Measurements from ENCODE around the gene SCMH1. TPM values are rescaled to one million over a fixed set of nuclear protein-coding genes. Genes with fewer than 3 reads are reported as not detected.

SCMH1 gene
- total RNA-seq, 1 experiment from 2014 or later = 16.5 TPM

DNA sequence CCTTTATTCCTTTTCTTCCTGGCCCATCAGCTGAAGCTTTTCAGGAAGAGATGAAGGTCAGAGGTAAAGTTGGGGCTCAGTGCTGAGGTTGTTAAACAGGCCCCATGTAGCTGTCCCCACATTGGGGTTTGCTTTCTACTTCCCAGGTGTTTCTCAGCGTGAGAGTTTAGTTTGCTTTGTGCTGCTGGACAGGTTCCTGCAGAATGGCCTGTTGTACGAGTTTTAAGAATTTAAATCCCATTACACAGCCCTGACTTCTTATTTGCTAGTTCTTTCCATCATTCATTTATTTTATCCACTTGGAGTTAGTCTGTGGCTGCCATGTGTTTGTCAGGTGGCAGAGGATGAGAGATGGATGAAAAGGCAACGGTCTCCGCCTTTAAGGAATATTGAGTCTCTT, 243.4 kb downstream of the SCMH1 start:
- H3K9ac ChIP-seq (ENCODE audit: extremely low read depth, insufficient read length, low read length) = no peak overlapping the region
- DNase-seq = no peak
- no peaks in the 10 kb centered on the region for H3K23me2 ChIP-seq (ENCODE audit: insufficient read length, low read depth, low read length, poor library complexity, severe bottlenecking)
- H3K79me1 ChIP-seq (ENCODE audit: insufficient read depth, low read depth, low read length, poor library complexity, severe bottlenecking) = peaks cover 3% of the 10 kb centered on the region
- H3T11ph ChIP-seq (ENCODE audit: low read length) = no peak overlapping the region
- Mint-ChIP-seq H3K4me1 (no peaks in the 10 kb centered on the region), H3K36me3 (ENCODE audit: insufficient read depth in 1 of 3, low read depth in 3 of 3) (peaks cover 64 to 94% (median 93%) of the 10 kb centered on the region in 3 experiments; a peak in 6 of 7 replicates), H3K27me3 (ENCODE audit: low read depth) (no peaks in the 10 kb centered on the region; the same call in 1 of the 2 replicates), H3K27ac (no peak overlapping the region), H3K4me3 (no peak overlapping the region), H3K9me3 (no peaks in the 10 kb centered on the region)
- H3K14ac ChIP-seq (ENCODE audit: insufficient read depth, low read length) = no peak overlapping the region
- H2BK20ac ChIP-seq (ENCODE audit: low read depth, low read length, poor library complexity, severe bottlenecking) = no peak overlapping the region
- TF ChIP-seq, protein P1, sequence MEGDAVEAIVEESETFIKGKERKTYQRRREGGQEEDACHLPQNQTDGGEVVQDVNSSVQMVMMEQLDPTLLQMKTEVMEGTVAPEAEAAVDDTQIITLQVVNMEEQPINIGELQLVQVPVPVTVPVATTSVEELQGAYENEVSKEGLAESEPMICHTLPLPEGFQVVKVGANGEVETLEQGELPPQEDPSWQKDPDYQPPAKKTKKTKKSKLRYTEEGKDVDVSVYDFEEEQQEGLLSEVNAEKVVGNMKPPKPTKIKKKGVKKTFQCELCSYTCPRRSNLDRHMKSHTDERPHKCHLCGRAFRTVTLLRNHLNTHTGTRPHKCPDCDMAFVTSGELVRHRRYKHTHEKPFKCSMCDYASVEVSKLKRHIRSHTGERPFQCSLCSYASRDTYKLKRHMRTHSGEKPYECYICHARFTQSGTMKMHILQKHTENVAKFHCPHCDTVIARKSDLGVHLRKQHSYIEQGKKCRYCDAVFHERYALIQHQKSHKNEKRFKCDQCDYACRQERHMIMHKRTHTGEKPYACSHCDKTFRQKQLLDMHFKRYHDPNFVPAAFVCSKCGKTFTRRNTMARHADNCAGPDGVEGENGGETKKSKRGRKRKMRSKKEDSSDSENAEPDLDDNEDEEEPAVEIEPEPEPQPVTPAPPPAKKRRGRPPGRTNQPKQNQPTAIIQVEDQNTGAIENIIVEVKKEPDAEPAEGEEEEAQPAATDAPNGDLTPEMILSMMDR (conservative IDR thresholded peaks at IDR 0.05) = no peak
- no peak overlapping the region for H3K18ac ChIP-seq (ENCODE audit: insufficient read length, low read depth, low read length)
- H3K9me3 ChIP-seq (ENCODE audit: control insufficient read depth, low read depth, low read length) = no peaks in the 10 kb centered on the region
- H3K27ac ChIP-seq (ENCODE audit: insufficient read length, low read depth, low read length) = no peak overlapping the region
- no peaks in the 10 kb centered on the region for H3K79me2 ChIP-seq (ENCODE audit: insufficient read depth, low read length)
- no peak overlapping the region for H2AFZ ChIP-seq (ENCODE audit: low read length)
- H2BK12ac ChIP-seq (ENCODE audit: insufficient read length, low read depth, low read length) = no peak overlapping the region
- no peak overlapping the region for H4K8ac ChIP-seq (replicated peaks; ENCODE audit: insufficient read length, low read depth, low read length)
- H3K23ac ChIP-seq (ENCODE audit: insufficient read length, low read depth, low read length) = no peak overlapping the region
- no peaks in the 10 kb centered on the region; the same call in 1 of the 2 replicates for H3K27me3 ChIP-seq (ENCODE audit: insufficient read depth, low read length)
- no peak overlapping the region for H2AK5ac ChIP-seq (ENCODE audit: insufficient read length, low read length)
- no peak overlapping the region for H4K5ac ChIP-seq (ENCODE audit: insufficient read length, low read depth, low read length)
- H3K4me1 ChIP-seq (ENCODE audit: insufficient read depth, low read length) = no peaks in the 10 kb centered on the region
- no peak overlapping the region for H4K91ac ChIP-seq (ENCODE audit: insufficient read length, low read depth, low read length)
- H2BK5ac ChIP-seq (ENCODE audit: insufficient read length, low read length) = no peak overlapping the region
- no peak overlapping the region for H2BK120ac ChIP-seq (ENCODE audit: low read depth, low read length, poor library complexity, severe bottlenecking)
- no peak overlapping the region for H3K56ac ChIP-seq (ENCODE audit: insufficient read length, low read depth, low read length)
- no CpG with 5 or more reads among the region's 4 CpGs for WGBS (ENCODE audit: extremely low coverage, insufficient read length, low lambda C conversion rate)
- no peak overlapping the region for H3K4me2 ChIP-seq (ENCODE audit: insufficient read depth, insufficient read length, low read length)
- no peak overlapping the region for H3K4ac ChIP-seq (ENCODE audit: low read depth, low read length)
- H2BK15ac ChIP-seq (ENCODE audit: low read depth, low read length) = no peak overlapping the region
- no peaks in the 10 kb centered on the region for H4K20me1 ChIP-seq (ENCODE audit: control insufficient read depth, insufficient read depth, insufficient read length)

All from H9 (cell line).